HepG2 (cell line): ENCODE data around the gene COMMD1.

Experiments
- SSRP1 ChIP-seq: IDR thresholded peaks from 2 replicates; pipeline ENCODE4 v1.6.1; 2016; ENCODE audit warnings: control low read depth
- ZNF12 ChIP-seq: sonication (generic); formaldehyde crosslinking; IDR thresholded peaks from 2 replicates; pipeline ENCODE4 v1.5.0; 2020; ENCODE audit warnings: missing genetic modification reagents
- ZNF253 ChIP-seq: sonication (generic); formaldehyde crosslinking; IDR thresholded peaks from 2 replicates; pipeline ENCODE4 v1.8.0; 2022; ENCODE audit warnings: mild to moderate bottlenecking, missing genetic modification reagents, borderline replicate concordance
- ZNF280D ChIP-seq: sonication (generic); formaldehyde crosslinking; IDR thresholded peaks from 2 replicates; pipeline ENCODE4 v1.5.1; 2020; ENCODE audit warnings: mild to moderate bottlenecking, missing genetic modification reagents
- ZSCAN5A ChIP-seq: sonication (generic); formaldehyde crosslinking; IDR thresholded peaks from 2 replicates; pipeline ENCODE4 v1.8.0; 2022; ENCODE audit warnings: mild to moderate bottlenecking, missing genetic modification reagents, borderline replicate concordance
- TF ChIP-seq, protein P1 (sequence below): sonication (generic); formaldehyde crosslinking; IDR thresholded peaks from 2 replicates; pipeline ENCODE4 v1.5.0; 2020; ENCODE audit warnings: mild to moderate bottlenecking, missing genetic modification reagents, moderate library complexity
- TF ChIP-seq, protein P2 (sequence below): IDR thresholded peaks from 2 replicates; pipeline ENCODE4 v1.6.1; 2016; ENCODE audit warnings: mild to moderate bottlenecking

DNA sequence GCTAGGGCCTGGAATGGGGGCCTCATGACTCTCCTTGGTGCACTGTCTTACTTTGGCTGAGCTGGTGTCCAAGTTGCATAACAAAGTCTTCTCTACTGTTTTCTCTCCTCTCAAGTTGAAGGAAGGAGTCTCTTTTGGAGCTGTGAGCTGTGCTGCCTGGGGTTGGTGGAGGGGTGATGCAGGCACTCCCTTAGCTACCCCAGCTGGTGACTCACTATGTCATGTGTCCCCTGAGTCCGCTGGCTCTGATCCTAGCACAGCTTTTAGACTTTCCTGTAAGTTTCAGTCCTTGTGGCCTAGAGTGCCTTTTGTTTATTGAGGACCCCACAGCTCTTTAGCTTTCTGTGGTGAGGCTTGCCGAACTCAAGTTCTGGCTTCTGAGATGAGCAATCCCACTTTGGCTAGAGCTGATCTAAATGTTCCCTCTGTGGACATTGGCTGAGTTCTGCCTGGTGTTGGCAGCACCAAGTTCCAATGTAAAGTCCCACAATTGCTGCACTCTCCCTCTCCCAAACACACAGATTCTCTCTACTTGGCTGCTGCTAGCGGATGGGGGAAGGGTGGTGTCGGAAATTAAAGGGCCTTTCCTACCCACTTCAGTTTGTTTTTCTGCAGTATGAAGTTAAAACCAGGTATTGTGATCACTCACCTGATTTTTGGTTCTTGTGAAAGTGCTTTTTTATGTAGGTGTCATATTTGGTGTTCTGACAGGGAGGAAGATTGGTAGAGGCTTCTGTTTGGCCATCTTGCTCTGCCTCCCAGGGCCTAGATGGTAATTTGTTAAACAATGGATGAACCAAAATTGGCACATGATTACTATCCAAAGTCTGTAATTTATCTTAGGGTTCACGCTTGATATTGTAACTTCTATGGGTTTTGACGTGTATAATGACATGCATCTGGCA lies 83.2 kb downstream of the COMMD1 start:
- TF ChIP-seq ZNF12 (CRISPR knock-in tag) (no peak), ZNF253 (no peak), SSRP1 (no peak), ZNF280D (CRISPR knock-in tag) (no peak), ZSCAN5A (CRISPR knock-in tag) (no peak)
- TF ChIP-seq, protein P1, sequence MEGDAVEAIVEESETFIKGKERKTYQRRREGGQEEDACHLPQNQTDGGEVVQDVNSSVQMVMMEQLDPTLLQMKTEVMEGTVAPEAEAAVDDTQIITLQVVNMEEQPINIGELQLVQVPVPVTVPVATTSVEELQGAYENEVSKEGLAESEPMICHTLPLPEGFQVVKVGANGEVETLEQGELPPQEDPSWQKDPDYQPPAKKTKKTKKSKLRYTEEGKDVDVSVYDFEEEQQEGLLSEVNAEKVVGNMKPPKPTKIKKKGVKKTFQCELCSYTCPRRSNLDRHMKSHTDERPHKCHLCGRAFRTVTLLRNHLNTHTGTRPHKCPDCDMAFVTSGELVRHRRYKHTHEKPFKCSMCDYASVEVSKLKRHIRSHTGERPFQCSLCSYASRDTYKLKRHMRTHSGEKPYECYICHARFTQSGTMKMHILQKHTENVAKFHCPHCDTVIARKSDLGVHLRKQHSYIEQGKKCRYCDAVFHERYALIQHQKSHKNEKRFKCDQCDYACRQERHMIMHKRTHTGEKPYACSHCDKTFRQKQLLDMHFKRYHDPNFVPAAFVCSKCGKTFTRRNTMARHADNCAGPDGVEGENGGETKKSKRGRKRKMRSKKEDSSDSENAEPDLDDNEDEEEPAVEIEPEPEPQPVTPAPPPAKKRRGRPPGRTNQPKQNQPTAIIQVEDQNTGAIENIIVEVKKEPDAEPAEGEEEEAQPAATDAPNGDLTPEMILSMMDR (CRISPR knock-in tag) = no peak
- TF ChIP-seq, protein P2, sequence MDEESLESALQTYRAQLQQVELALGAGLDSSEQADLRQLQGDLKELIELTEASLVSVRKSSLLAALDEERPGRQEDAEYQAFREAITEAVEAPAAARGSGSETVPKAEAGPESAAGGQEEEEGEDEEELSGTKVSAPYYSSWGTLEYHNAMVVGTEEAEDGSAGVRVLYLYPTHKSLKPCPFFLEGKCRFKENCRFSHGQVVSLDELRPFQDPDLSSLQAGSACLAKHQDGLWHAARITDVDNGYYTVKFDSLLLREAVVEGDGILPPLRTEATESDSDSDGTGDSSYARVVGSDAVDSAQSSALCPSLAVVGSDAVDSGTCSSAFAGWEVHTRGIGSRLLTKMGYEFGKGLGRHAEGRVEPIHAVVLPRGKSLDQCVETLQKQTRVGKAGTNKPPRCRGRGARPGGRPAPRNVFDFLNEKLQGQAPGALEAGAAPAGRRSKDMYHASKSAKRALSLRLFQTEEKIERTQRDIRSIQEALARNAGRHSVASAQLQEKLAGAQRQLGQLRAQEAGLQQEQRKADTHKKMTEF (CRISPR knock-in tag) = no peak
